ENCODE measurements around the gene LEP. TPM values are rescaled to one million over a fixed set of nuclear protein-coding genes. Genes with fewer than 3 reads are reported as not detected.
"Not testable (repeated sequence)": the region's sequence is repeated elsewhere in the genome, so short reads cannot be mapped to it uniquely, and the experiment has no call there.

The LEP gene
- total RNA-seq, 1 donor from 2014 or later = not detected

GRCh38 chr7:128236924-128237586 lies 4.0 kb upstream of the LEP start:
- Mint-ChIP-seq H3K27me3 (peaks cover 28% of the 10 kb centered on the region), H3K4me3 (ENCODE audit: low read depth) (no peak overlapping the region), H3K27ac (no peak overlapping the region), H3K4me1 (ENCODE audit: low read depth) (no peaks in the 10 kb centered on the region), H3K36me3 (ENCODE audit: insufficient read depth) (peaks cover 1% of the 10 kb centered on the region), H3K9me3 (ENCODE audit: low read depth) (peaks cover 14% of the 10 kb centered on the region)
- no peak for DNase-seq (ENCODE audit: low spot score, unreplicated experiment)
- TF ChIP-seq CTCF (IDR thresholded peaks at IDR 0.05; ENCODE audit: unreplicated experiment) = no peak

- H3K27ac Mint-ChIP-seq; H3K4me1 Mint-ChIP-seq (ENCODE audit: low read depth); DNase-seq (ENCODE audit: low spot score, unreplicated experiment); H3K4me3 Mint-ChIP-seq (ENCODE audit: low read depth); H3K36me3 Mint-ChIP-seq (ENCODE audit: insufficient read depth): not testable (repeated sequence)
- H3K9me3 Mint-ChIP-seq (ENCODE audit: low read depth) = peaks cover 14% of the 10 kb centered on the region
- H3K27me3 Mint-ChIP-seq = peaks cover 25% of the 10 kb centered on the region
Observed at GRCh38 chr7:128239146-128239545, 1.9 kb upstream of the LEP start.

DNA sequence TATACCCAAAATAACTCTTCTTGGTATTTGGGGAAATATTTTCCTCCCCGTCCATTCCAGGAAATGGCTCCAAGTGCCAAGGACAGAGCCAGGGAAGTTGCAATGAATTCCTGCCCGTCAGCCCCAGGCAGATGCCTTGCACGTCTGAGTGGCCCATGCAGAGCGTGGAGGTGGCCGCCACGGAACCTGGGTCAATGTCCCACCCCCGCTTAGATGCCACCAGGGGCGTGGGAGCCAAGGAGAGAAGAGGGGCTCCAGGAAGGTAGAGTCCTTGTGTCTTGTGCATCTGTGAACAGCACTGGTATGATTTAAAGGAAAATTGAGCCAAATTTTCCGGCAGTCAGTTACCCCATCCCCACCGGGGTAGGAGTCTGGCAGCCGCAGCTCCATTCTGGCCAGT lies 1.6 kb downstream of the LEP start:
- Mint-ChIP-seq H3K4me1 (ENCODE audit: low read depth) (no peaks in the 10 kb centered on the region), H3K4me3 (ENCODE audit: low read depth) (no peak overlapping the region), H3K9me3 (ENCODE audit: low read depth) (peaks cover 14% of the 10 kb centered on the region), H3K27me3 (peaks cover 16% of the 10 kb centered on the region), H3K27ac (no peak overlapping the region), H3K36me3 (ENCODE audit: insufficient read depth) (peaks cover 1% of the 10 kb centered on the region)
- TF ChIP-seq CTCF (IDR thresholded peaks at IDR 0.05; ENCODE audit: unreplicated experiment) = no peak
- DNase-seq (ENCODE audit: low spot score, unreplicated experiment) = no peak

DNA sequence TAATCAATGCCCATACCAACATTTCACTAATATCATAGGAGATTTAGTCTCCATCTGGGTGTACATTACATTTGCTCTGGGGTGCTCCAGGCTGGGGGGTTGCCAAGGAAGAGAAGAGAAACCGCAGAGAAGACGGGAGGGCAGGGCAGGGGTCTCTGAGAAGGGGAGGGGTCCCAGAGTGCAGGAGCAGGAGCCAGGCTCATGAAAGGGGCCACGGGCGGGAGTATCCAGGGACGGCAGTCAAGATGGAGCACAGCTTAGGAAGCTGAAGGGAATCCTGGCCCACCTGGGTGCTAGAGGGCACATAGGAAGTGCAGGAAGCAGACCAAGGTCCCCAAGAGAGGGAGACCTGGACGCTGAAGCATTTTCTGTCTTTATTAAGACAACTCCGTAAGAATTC lies 2.2 kb downstream of the LEP start:
- Mint-ChIP-seq H3K27ac (no peak overlapping the region), H3K4me3 (ENCODE audit: low read depth) (no peak overlapping the region), H3K4me1 (ENCODE audit: low read depth) (no peaks in the 10 kb centered on the region), H3K36me3 (ENCODE audit: insufficient read depth) (peaks cover 1% of the 10 kb centered on the region), H3K27me3 (peaks cover 16% of the 10 kb centered on the region), H3K9me3 (ENCODE audit: low read depth) (peaks cover 11% of the 10 kb centered on the region)
- no peak for TF ChIP-seq CTCF (IDR thresholded peaks at IDR 0.05; ENCODE audit: unreplicated experiment)
- no peak for DNase-seq (ENCODE audit: low spot score, unreplicated experiment)

DNA sequence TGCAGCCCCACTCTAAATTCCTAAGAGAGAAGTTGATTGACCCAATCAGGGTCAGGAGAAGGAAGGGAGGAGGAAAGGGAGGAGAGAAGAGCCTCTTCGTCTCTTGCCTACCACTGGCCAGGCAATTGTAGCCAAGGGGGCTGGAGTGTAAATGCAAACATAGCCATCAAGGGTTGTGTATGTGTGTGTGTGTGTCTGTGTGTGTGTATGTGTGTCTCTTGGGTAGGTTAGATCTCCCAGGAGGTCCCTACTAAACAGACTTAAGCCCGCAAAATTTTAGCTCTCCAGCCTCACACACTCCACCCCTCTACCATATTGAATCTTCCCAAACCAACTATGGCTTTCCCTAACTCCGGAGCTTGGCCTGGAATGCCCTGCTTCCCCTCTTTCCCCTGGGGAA lies 3.8 kb downstream of the LEP start:
- Mint-ChIP-seq H3K9me3 (ENCODE audit: low read depth) (no peaks in the 10 kb centered on the region), H3K36me3 (ENCODE audit: insufficient read depth) (no peaks in the 10 kb centered on the region), H3K27ac (no peak overlapping the region), H3K4me3 (ENCODE audit: low read depth) (no peak overlapping the region), H3K27me3 (peaks cover 23% of the 10 kb centered on the region), H3K4me1 (ENCODE audit: low read depth) (no peaks in the 10 kb centered on the region)
- DNase-seq (ENCODE audit: low spot score, unreplicated experiment) = no peak
- TF ChIP-seq CTCF (IDR thresholded peaks at IDR 0.05; ENCODE audit: unreplicated experiment) = no peak

- DNase-seq (ENCODE audit: low spot score, unreplicated experiment) = no peak
- TF ChIP-seq CTCF (IDR thresholded peaks at IDR 0.05; ENCODE audit: unreplicated experiment) = no peak
- H3K4me1 Mint-ChIP-seq (ENCODE audit: low read depth) = no peaks in the 10 kb centered on the region
- no peaks in the 10 kb centered on the region for H3K9me3 Mint-ChIP-seq (ENCODE audit: low read depth)
- H3K36me3 Mint-ChIP-seq (ENCODE audit: insufficient read depth) = no peaks in the 10 kb centered on the region
- H3K27ac Mint-ChIP-seq = peak overlapping the region; percentile 74
- no peak overlapping the region for H3K4me3 Mint-ChIP-seq (ENCODE audit: low read depth)
- peaks cover 28% of the 10 kb centered on the region for H3K27me3 Mint-ChIP-seq
Observed at GRCh38 chr7:128247108-128247507, 6.0 kb downstream of the LEP start.
